SK-N-SH treated with all-trans-retinoic acid at 6 μM for 48 hours (cell line): ENCODE data around the gene MDGA2.

Experiments
- CREB5 ChIP-seq: fragments of 250-450 bp; sonication (Bioruptor Pico); IDR thresholded peaks from 2 replicates; pipeline ENCODE4 v1.5.1; 2020; ENCODE audit warnings: low read depth, mild to moderate bottlenecking, moderate library complexity
- CSDC2 ChIP-seq: fragments of 250-450 bp; sonication (Bioruptor Pico); IDR thresholded peaks from 2 replicates; pipeline ENCODE4 v1.5.0; 2020; ENCODE audit warnings: mild to moderate bottlenecking, moderate library complexity
- ISL1 ChIP-seq: fragments of 250-450 bp; sonication (Bioruptor Pico); IDR thresholded peaks from 2 replicates; pipeline ENCODE4 v2.1.2; 2022; ENCODE audit warnings: mild to moderate bottlenecking, moderate library complexity
- OSR1 ChIP-seq: fragments of 250-450 bp; sonication (Bioruptor Pico); IDR thresholded peaks from 2 replicates; pipeline ENCODE4 v1.8.0; 2022; ENCODE audit warnings: moderate library complexity, mild to moderate bottlenecking, inconsistent platforms
- SNAI2 ChIP-seq: fragments of 250-450 bp; sonication (Bioruptor Pico); IDR thresholded peaks from 2 replicates; pipeline ENCODE4 v1.5.0; 2020; ENCODE audit warnings: mild to moderate bottlenecking, moderate library complexity
- TSHZ2 ChIP-seq: fragments of 250-450 bp; sonication (Bioruptor Pico); IDR thresholded peaks from 2 replicates; pipeline ENCODE4 v1.5.0; 2020; ENCODE audit warnings: mild to moderate bottlenecking, moderate library complexity
- ZC3H10 ChIP-seq: fragments of 250-450 bp; sonication (Bioruptor Pico); IDR thresholded peaks from 2 replicates; pipeline ENCODE4 v1.5.1; 2021; ENCODE audit warnings: mild to moderate bottlenecking, moderate library complexity
- ZFP30 ChIP-seq: fragments of 450-650 bp; formaldehyde crosslinking; IDR thresholded peaks from 2 replicates; pipeline ENCODE4 v1.5.0; 2022; ENCODE audit warnings: mild to moderate bottlenecking, moderate library complexity
- ZNF565 ChIP-seq: fragments of 450-650 bp; formaldehyde crosslinking; conservative IDR thresholded peaks from 2 replicates; pipeline ENCODE4 v1.5.0; 2020; ENCODE audit warnings: low read depth, mild to moderate bottlenecking, moderate library complexity
- ZNF8 ChIP-seq: fragments of 450-650 bp; formaldehyde crosslinking; IDR thresholded peaks from 2 replicates; pipeline ENCODE4 v1.5.0; 2020; ENCODE audit warnings: mild to moderate bottlenecking, moderate library complexity
- TF ChIP-seq, protein P1 (sequence below): fragments of 250-450 bp; sonication (Bioruptor Pico); IDR thresholded peaks from 2 replicates; pipeline ENCODE4 v1.8.0; 2020; ENCODE audit warnings: mild to moderate bottlenecking, moderate library complexity, borderline replicate concordance

- TF ChIP-seq ZC3H10 (CRISPR knock-in tag), result no peak
- no peak for TF ChIP-seq ISL1 (CRISPR knock-in tag)
- no peak for TF ChIP-seq ZNF565 (CRISPR knock-in tag)
- TF ChIP-seq, protein P1, sequence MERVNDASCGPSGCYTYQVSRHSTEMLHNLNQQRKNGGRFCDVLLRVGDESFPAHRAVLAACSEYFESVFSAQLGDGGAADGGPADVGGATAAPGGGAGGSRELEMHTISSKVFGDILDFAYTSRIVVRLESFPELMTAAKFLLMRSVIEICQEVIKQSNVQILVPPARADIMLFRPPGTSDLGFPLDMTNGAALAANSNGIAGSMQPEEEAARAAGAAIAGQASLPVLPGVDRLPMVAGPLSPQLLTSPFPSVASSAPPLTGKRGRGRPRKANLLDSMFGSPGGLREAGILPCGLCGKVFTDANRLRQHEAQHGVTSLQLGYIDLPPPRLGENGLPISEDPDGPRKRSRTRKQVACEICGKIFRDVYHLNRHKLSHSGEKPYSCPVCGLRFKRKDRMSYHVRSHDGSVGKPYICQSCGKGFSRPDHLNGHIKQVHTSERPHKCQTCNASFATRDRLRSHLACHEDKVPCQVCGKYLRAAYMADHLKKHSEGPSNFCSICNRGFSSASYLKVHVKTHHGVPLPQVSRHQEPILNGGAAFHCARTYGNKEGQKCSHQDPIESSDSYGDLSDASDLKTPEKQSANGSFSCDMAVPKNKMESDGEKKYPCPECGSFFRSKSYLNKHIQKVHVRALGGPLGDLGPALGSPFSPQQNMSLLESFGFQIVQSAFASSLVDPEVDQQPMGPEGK (CRISPR knock-in tag), result no peak
- no peak for TF ChIP-seq OSR1
- TF ChIP-seq ZFP30 (CRISPR knock-in tag), result no peak
- no peak for TF ChIP-seq TSHZ2 (CRISPR knock-in tag)
- no peak for TF ChIP-seq ZNF8
- no peak for TF ChIP-seq CSDC2 (CRISPR knock-in tag)
- TF ChIP-seq SNAI2 (CRISPR knock-in tag), result no peak
- TF ChIP-seq CREB5 (CRISPR knock-in tag), result no peak
Observed at GRCh38 chr14:46920542-46920941, 754.9 kb downstream of the MDGA2 start.
